ENCODE measurements around the gene HLA-DQA1.

DNA sequence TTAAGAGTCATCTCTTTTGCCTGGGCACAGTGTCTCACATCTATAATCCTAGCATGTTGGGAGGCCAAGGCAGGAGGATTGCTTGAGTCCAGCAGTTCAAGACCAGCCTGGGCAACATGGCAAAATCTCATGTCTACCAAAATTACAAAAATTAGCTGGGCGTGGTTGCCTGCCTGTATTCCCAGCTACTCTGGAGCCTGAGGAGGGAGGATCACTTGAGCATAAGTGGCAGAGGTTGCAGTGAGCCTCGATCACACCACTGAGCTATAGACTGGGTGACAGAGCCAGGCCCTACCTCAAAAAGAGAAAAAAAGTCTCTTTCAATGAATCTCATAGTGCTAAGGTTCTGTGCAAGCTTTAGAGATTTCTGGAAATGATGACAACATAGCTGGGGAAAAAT lies 49.0 kb upstream of the HLA-DQA1 start:
- no peak for TF ChIP-seq POLR2A (IDR thresholded peaks at IDR 0.05; ENCODE audit: low read length)
- no peak for TF ChIP-seq GATA1 (IDR thresholded peaks at IDR 0.05; ENCODE audit: low read depth, low read length)
